ENCODE data around the gene FAM221B.

The FAM221B gene

GRCh38 chr9:35814106-35814840, 14.3 kb downstream of the FAM221B start:
- Histone ChIP-seq H3K79me2 (ENCODE audit: insufficient read depth, low read length) (peaks cover 12% of the 10 kb centered on the region), H3K27ac (ENCODE audit: low read length) (peak overlapping the region; percentile 88), H3K36me3 (ENCODE audit: insufficient read depth, low read length) (peaks cover under 1% of the 10 kb centered on the region; the same call in 1 of the 2 replicates), H3K4me3 (ENCODE audit: low read depth in 1 of 2, low read length in 2 of 2) (peak overlapping the region; percentile 63 to 84), H4K20me1 (ENCODE audit: insufficient read depth, low read length) (no peaks in the 10 kb centered on the region), H3K4me2 (ENCODE audit: insufficient read depth, low read length) (peak overlapping the region; percentile 92), H3K4me1 (ENCODE audit: insufficient read depth, low read length) (peaks cover 44% of the 10 kb centered on the region), H3K9me3 (ENCODE audit: insufficient read depth, low read length, severe bottlenecking) (no peaks in the 10 kb centered on the region), H3K9ac (ENCODE audit: low read depth, low read length) (peak overlapping the region; percentile 92), H3K27me3 (ENCODE audit: insufficient read depth, low read length, poor library complexity) (no peaks in the 10 kb centered on the region), H2AFZ (ENCODE audit: low read depth, low read length) (peak overlapping the region; percentile 76)
- no peak; the same call in 2 of the 3 replicates for ATAC-seq (ENCODE audit: insufficient read depth, low read depth)
- peak; percentile 48 for DNase-seq
- TF ChIP-seq EZH2 (IDR thresholded peaks at IDR 0.05; ENCODE audit: borderline replicate concordance, low read depth, low read length, severe bottlenecking) = no peak
- TF ChIP-seq CTCF (IDR thresholded peaks at IDR 0.05; ENCODE audit: borderline replicate concordance, extremely low read depth, low read length, poor library complexity, severe bottlenecking) = peak; percentile 39

- DNase-seq = no peak
Observed at GRCh38 chr9:35813434-35814105, 15.0 kb downstream of the FAM221B start.

GRCh38 chr9:35812025-35812602, 16.4 kb downstream of the FAM221B start, which contains the start of gene SPAG8:
SPAG8 (minus strand) TSS chr9:35812262; CDS start chr9:35812147, 115 bp downstream.
- ATAC-seq (ENCODE audit: insufficient read depth, low read depth) = peak; percentile 75
- H3K36me3 ChIP-seq (ENCODE audit: insufficient read depth, low read length) = peaks cover 13% of the 10 kb centered on the region; the same call in 1 of the 2 replicates
- H3K4me3 ChIP-seq (ENCODE audit: low read depth in 1 of 2, low read length in 2 of 2) = peak within 1 kb of the TSS; percentile 2 to 84; a peak in 3 of 4 replicates
- no peaks in the 10 kb centered on the region for H4K20me1 ChIP-seq (ENCODE audit: insufficient read depth, low read length)
- H3K9me3 ChIP-seq (ENCODE audit: insufficient read depth, low read length, severe bottlenecking) = no peaks in the 10 kb centered on the region
- DNase-seq = peak; percentile 98
- peak within 1 kb of the TSS; percentile 85 for H3K27ac ChIP-seq (ENCODE audit: low read length)
- peaks cover 44% of the 10 kb centered on the region for H3K4me1 ChIP-seq (ENCODE audit: insufficient read depth, low read length)
- H3K4me2 ChIP-seq (ENCODE audit: insufficient read depth, low read length) = peak within 1 kb of the TSS; percentile 92
- H3K27me3 ChIP-seq (ENCODE audit: insufficient read depth, low read length, poor library complexity) = no peaks in the 10 kb centered on the region
- peak within 1 kb of the TSS; percentile 81 for H2AFZ ChIP-seq (ENCODE audit: low read depth, low read length)
- TF ChIP-seq EZH2 (IDR thresholded peaks at IDR 0.05; ENCODE audit: borderline replicate concordance, low read depth, low read length, severe bottlenecking) (no peak), CTCF (IDR thresholded peaks at IDR 0.05; ENCODE audit: borderline replicate concordance, extremely low read depth, low read length, poor library complexity, severe bottlenecking) (no peak)
- H3K79me2 ChIP-seq (ENCODE audit: insufficient read depth, low read length) = peaks cover 12% of the 10 kb centered on the region
- H3K9ac ChIP-seq (ENCODE audit: low read depth, low read length) = peak within 1 kb of the TSS; percentile 54

More at GRCh38 chr9:35813434-35814105, 15.0 kb downstream of the FAM221B start:
- Histone ChIP-seq H3K4me1 (ENCODE audit: insufficient read depth, low read length) (peaks cover 44% of the 10 kb centered on the region), H3K9ac (ENCODE audit: low read depth, low read length) (peak overlapping the region; percentile 92), H2AFZ (ENCODE audit: low read depth, low read length) (no peak overlapping the region), H3K27ac (ENCODE audit: low read length) (peak overlapping the region; percentile 88), H3K4me3 (ENCODE audit: low read depth in 1 of 2, low read length in 2 of 2) (peak overlapping the region in 1 of 2 experiments; percentile 84; a peak in 2 of 4 replicates), H3K4me2 (ENCODE audit: insufficient read depth, low read length) (peak overlapping the region; percentile 92), H4K20me1 (ENCODE audit: insufficient read depth, low read length) (no peaks in the 10 kb centered on the region), H3K36me3 (ENCODE audit: insufficient read depth, low read length) (peaks cover 7% of the 10 kb centered on the region; the same call in 1 of the 2 replicates), H3K79me2 (ENCODE audit: insufficient read depth, low read length) (peaks cover 12% of the 10 kb centered on the region), H3K27me3 (ENCODE audit: insufficient read depth, low read length, poor library complexity) (no peaks in the 10 kb centered on the region), H3K9me3 (ENCODE audit: insufficient read depth, low read length, severe bottlenecking) (no peaks in the 10 kb centered on the region)
- no peak for ATAC-seq (ENCODE audit: insufficient read depth, low read depth)
- TF ChIP-seq CTCF (IDR thresholded peaks at IDR 0.05; ENCODE audit: borderline replicate concordance, extremely low read depth, low read length, poor library complexity, severe bottlenecking) (peak; percentile 46), EZH2 (IDR thresholded peaks at IDR 0.05; ENCODE audit: borderline replicate concordance, low read depth, low read length, severe bottlenecking) (no peak)
